K562 (cell line): ENCODE data around the gene MDC1. TPM values are rescaled to one million over a fixed set of nuclear protein-coding genes. Genes with fewer than 3 reads are reported as not detected.

Experiments used
- ATF1 ChIP-seq, 2 experiments: fragments of 450-650 bp in 1 of 2; IDR thresholded peaks; 2 replicates each; pipeline ENCODE4 v1.6.1; 2016; ENCODE audit warnings: missing compliant biosample characterization in 1 of 2, missing genetic modification characterization in 1 of 2
- ATF3 ChIP-seq, 2 experiments: fragments of 450-650 bp in 1 of 2; sonication (generic) in 1 of 2; formaldehyde crosslinking in 1 of 2; IDR thresholded peaks in 1 of 2; conservative IDR thresholded peaks in 1 of 2; 2 replicates each; pipeline versions ENCODE4 v1.6.1 to v1.8.1; 2016 to 2023; ENCODE audit warnings: mild to moderate bottlenecking in 2 of 2, moderate library complexity in 2 of 2, inconsistent platforms in 1 of 2, missing genetic modification reagents in 1 of 2
- ATF4 ChIP-seq: fragments of 450-650 bp; formaldehyde crosslinking; IDR thresholded peaks from 2 replicates; pipeline ENCODE4 v1.4.0; 2022; ENCODE audit warnings: mild to moderate bottlenecking, moderate library complexity
- CCAR2 ChIP-seq: fragments of 200-400 bp; formaldehyde crosslinking; IDR thresholded peaks from 2 replicates; pipeline ENCODE4 v1.6.1; 2017; ENCODE audit warnings: mild to moderate bottlenecking, low read depth, low read length
- E2F4 ChIP-seq: sonication (generic); formaldehyde crosslinking; IDR thresholded peaks from 2 replicates; pipeline ENCODE4 v1.8.0; 2022; ENCODE audit warnings: mild to moderate bottlenecking, low read depth, missing genetic modification reagents
- GATAD2A ChIP-seq: fragments of 450-650 bp; IDR thresholded peaks from 2 replicates; pipeline ENCODE4 v1.6.1; 2017
- GMEB1 ChIP-seq: fragments of 250-450 bp; sonication (Bioruptor Pico); IDR thresholded peaks from 2 replicates; pipeline ENCODE4 v1.4.0; 2020; ENCODE audit warnings: mild to moderate bottlenecking
- HDAC2 ChIP-seq: fragments of 450-650 bp; IDR thresholded peaks from 2 replicates; pipeline ENCODE4 v1.6.1; 2016; ENCODE audit warnings: mild to moderate bottlenecking
- KAT2B ChIP-seq: IDR thresholded peaks from one replicate; pipeline ENCODE4 v1.6.1; 2012; ENCODE audit warnings: low read depth, mild to moderate bottlenecking, control low read depth, inconsistent platforms, low read length, moderate library complexity
- MLLT1 ChIP-seq, 2 experiments: fragments of 450-650 bp; IDR thresholded peaks; 2 replicates each; pipeline ENCODE4 v1.6.1; 2016
- MYNN ChIP-seq, 2 experiments: sonication (generic); formaldehyde crosslinking in 1 of 2; IDR thresholded peaks; 2 replicates each; pipeline versions ENCODE4 v1.5.0 to v1.6.1; 2016 to 2020; ENCODE audit warnings: antibody characterized with exemption in 1 of 2, missing genetic modification reagents in 1 of 2
- PKNOX1 ChIP-seq: fragments of 450-650 bp; IDR thresholded peaks from 2 replicates; pipeline ENCODE4 v1.6.1; 2016
- SIN3A ChIP-seq, 2 experiments: fragments of 150-350 bp in 1 of 2; IDR thresholded peaks; 2 replicates each; pipeline ENCODE4 v1.6.1; 2011 to 2016; ENCODE audit warnings: borderline replicate concordance in 2 of 2, low read depth in 2 of 2, low read length in 2 of 2, mild to moderate bottlenecking in 2 of 2, moderate library complexity in 2 of 2; ENCODE audit not compliant: control insufficient read depth in 1 of 2
- TBL1XR1 ChIP-seq, 2 experiments: IDR thresholded peaks; 2 replicates each; pipeline ENCODE4 v1.6.1; 2012; ENCODE audit warnings: improper control_type of control experiment in 2 of 2, low read length in 2 of 2, mild to moderate bottlenecking in 1 of 2
- TFAM ChIP-seq: fragments of 250-450 bp; sonication (Bioruptor Pico); conservative IDR thresholded peaks from 2 replicates; pipeline ENCODE4 v1.5.0; 2021; ENCODE audit warnings: mild to moderate bottlenecking, moderate library complexity
- TRIM28 ChIP-seq: fragments of 450-650 bp; IDR thresholded peaks from 2 replicates; pipeline ENCODE4 v1.6.1; 2017
- ZNF57 ChIP-seq: fragments of 450-650 bp; formaldehyde crosslinking; IDR thresholded peaks from 2 replicates; pipeline ENCODE4 v1.4.0; 2020; ENCODE audit warnings: mild to moderate bottlenecking, moderate library complexity
- polyA plus RNA-seq, 8 experiments: library from polyadenylated mRNA; depleted of rRNA in 4 of 8; stranded (reverse) in 5 of 8; unstranded in 3 of 8; fragments of >200 nt; fragmentation: Nextera tagmentation in 2 of 8; fragmentation: Illumina TruSeq in 1 of 8; extraction: Ambion mirVana in 2 of 8; extraction: Trizol in 1 of 8; gene quantifications; 2 replicates each; pipeline versions ENCODE4 v1.2.1 to v1.2.3, GENCODE V29; 2011 to 2014; ENCODE audit warnings: inconsistent platforms in 1 of 8, missing spikeins in 1 of 8
- total RNA-seq, 7 experiments: library from RNA; depleted of rRNA in 6 of 7; stranded (reverse); fragments of >200 nt in 6 of 7; fragmentation: Illumina TruSeq in 2 of 7; extraction: Trizol in 2 of 7; gene quantifications; 2 replicates each; pipeline versions ENCODE4 v1.2.1 to v1.2.3, GENCODE V29; 2011 to 2021; ENCODE audit warnings: low replicate concordance in 1 of 7

Gene MDC1
- total and polyA plus RNA-seq, 9 of the 15 experiments (the other 6 are each of a cell fraction or from before 2014, with no cell fraction given) = 8.2 to 114 (median 20.0) TPM

- 0 out of 2 replicates have a peak, but pooled peaks have one; percentile 20 for TF ChIP-seq GMEB1 (CRISPR knock-in tag)
- no peak for TF ChIP-seq ATF3 (IDR thresholded peaks at IDR 0.05)
- TF ChIP-seq ATF3 (CRISPR knock-in tag; conservative IDR thresholded peaks at IDR 0.05) = peak; percentile 70; the same call in 1 of the 2 replicates
- peak; percentile 90 to 93; a peak in 2 of 4 replicates for TF ChIP-seq SIN3A (IDR thresholded peaks at IDR 0.05; ENCODE audit: borderline replicate concordance in 2 of 2, control insufficient read depth in 1 of 2, low read depth in 2 of 2, low read length in 2 of 2)
- TF ChIP-seq KAT2B = no peak
- no peak for TF ChIP-seq ATF1 (CRISPR knock-in tag; IDR thresholded peaks at IDR 0.05)
- TF ChIP-seq ATF1 (tag; IDR thresholded peaks at IDR 0.05) = peak; percentile 67
- TF ChIP-seq CCAR2 = no peak
- no peak for TF ChIP-seq ATF4
- 0 out of 2 replicates have a peak, but pooled peaks have one; percentile 58 for TF ChIP-seq MYNN (IDR thresholded peaks at IDR 0.05)
- no peak for TF ChIP-seq MYNN (CRISPR knock-in tag; IDR thresholded peaks at IDR 0.05)
- TF ChIP-seq MLLT1 (IDR thresholded peaks at IDR 0.05) = no peak
- TF ChIP-seq GATAD2A = no peak
- peak; percentile 35; the same call in 1 of the 2 replicates for TF ChIP-seq TRIM28
- TF ChIP-seq TBL1XR1 (IDR thresholded peaks at IDR 0.05; ENCODE audit: low read length in 2 of 2) = peak in 1 of 2 experiments; percentile 75; a peak in 2 of 4 replicates
- TF ChIP-seq PKNOX1 = no peak
- 0 out of 2 replicates have a peak, but pooled peaks have one; percentile 25 for TF ChIP-seq ZNF57
- peak; percentile 83; the same call in 1 of the 2 replicates for TF ChIP-seq HDAC2
- no peak for TF ChIP-seq TFAM
- TF ChIP-seq E2F4 = peak; percentile 49; the same call in 1 of the 2 replicates
Measured at GRCh38 chr6:30672445-30673253, 44.4 kb downstream of the MDC1 start, which contains the start of gene DHX16 (continued).
